HUES6 (cell line): Measurements from ENCODE around the gene TRIM21.
A peak's percentile ranks its signal among the peaks of the same experiment; 100 is the strongest.
"Not testable (repeated sequence)": the region's sequence is repeated elsewhere in the genome, so short reads cannot be mapped to it uniquely, and the experiment has no call there.

Experiments used
- H3K27ac ChIP-seq: 2 replicates; pipeline ENCODE4 v1.7.0; 2013; ENCODE audit warnings: low read depth, mild to moderate bottlenecking, low read length, inconsistent platforms
- H3K27me3 ChIP-seq: 2 replicates; pipeline ENCODE4 v1.6.1; 2013; ENCODE audit warnings: low read length; ENCODE audit not compliant: control insufficient read depth, insufficient read depth
- H3K36me3 ChIP-seq: 2 replicates; pipeline ENCODE4 v1.6.1; 2013; ENCODE audit warnings: low read length; ENCODE audit not compliant: control insufficient read depth, insufficient read depth
- H3K4me1 ChIP-seq: 2 replicates; pipeline ENCODE4 v1.6.1; 2013; ENCODE audit warnings: low read length; ENCODE audit not compliant: control insufficient read depth, insufficient read depth
- H3K4me3 ChIP-seq: 2 replicates; pipeline ENCODE4 v1.5.1; 2013; ENCODE audit warnings: low read depth, low read length
- H3K9ac ChIP-seq: one replicate; pipeline ENCODE4 v1.6.1; 2013; ENCODE audit warnings: mild to moderate bottlenecking, low read length
- H3K9me3 ChIP-seq: 2 replicates; pipeline ENCODE4 v1.6.1; 2013; ENCODE audit warnings: low read depth, low read length; ENCODE audit not compliant: control insufficient read depth, insufficient read depth

The TRIM21 gene

DNA sequence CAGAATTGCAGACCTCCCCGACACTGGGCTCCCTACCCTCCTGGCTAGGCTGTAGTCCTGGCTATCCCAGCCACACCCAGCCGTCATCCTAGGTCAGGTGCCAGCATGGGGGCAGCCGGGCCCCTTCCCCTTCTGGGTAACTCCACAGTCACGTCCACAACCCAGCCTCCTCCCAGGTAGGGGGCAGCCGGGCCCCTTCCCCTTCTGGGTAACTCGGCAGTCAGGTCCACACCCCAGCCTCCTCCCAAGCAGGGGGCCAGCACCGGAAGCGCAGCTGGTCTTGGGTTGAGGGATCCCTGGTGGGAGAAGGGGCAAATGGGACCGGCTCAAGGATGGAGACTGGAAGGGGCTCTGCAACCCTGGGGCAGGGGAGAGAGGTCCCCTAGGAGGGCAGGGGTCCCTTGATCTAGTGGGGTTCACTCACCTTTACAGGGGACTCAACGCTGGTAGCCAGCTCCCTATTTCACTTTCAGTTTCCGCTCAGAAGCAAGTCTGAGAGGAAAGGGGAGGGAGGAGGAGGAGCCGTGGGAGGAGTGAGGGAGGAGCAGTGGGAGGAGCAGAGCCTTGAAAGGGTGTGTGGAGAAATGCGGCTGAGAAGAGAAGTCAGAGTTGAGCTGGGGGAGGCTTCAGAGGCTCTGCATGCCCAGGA lies at the start of gene TRIM21:
Gene TRIM21 (minus strand): TSS at position 494 of the 649 bp plus-strand sequence. CDS start 3,293 bp downstream, outside the sequence.
- Histone ChIP-seq H3K4me3 (peak within 1 kb of the TSS; percentile 75), H3K27ac (no peak within 1 kb of the TSS)

DNA sequence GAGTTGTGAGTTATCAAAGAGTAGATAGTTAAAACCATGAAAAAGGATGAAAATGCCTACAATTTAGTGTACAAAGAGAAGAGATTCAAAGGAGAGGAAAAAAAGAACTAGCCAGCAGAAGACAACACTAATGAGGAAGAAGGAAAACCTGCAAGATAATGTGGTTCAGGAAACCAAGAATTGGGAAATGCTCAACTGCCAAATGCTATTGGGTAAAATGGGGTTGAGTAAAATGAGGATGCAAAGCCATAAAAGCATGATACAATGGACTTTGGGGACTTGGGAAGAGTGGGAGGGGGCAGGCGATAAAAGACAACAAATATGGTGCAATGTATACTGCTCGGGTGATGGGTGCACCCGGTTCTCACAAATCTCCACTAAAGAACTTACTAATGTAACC lies 48.0 kb upstream of the TRIM21 start:
- H3K9me3 ChIP-seq, result no peaks in the 10 kb centered on the region
- peaks cover 5% of the 10 kb centered on the region for H3K4me1 ChIP-seq
- H3K9ac ChIP-seq, result no peak overlapping the region
- H3K27me3 ChIP-seq, result no peaks in the 10 kb centered on the region
- no peaks in the 10 kb centered on the region for H3K36me3 ChIP-seq
- H3K4me3 ChIP-seq, result no peak overlapping the region
- no peak overlapping the region for H3K27ac ChIP-seq

More for the DNA sequence above, at the start of gene TRIM21:
- Histone ChIP-seq H3K9me3 (no peaks in the 10 kb centered on the region), H3K4me1 (no peaks in the 10 kb centered on the region), H3K27me3 (no peaks in the 10 kb centered on the region), H3K36me3 (peaks cover 21% of the 10 kb centered on the region), H3K9ac (peak within 1 kb of the TSS; percentile 64)

- no peaks in the 10 kb centered on the region for H3K4me1 ChIP-seq
- no peak overlapping the region for H3K4me3 ChIP-seq
- no peak overlapping the region for H3K9ac ChIP-seq
- H3K36me3 ChIP-seq, result no peaks in the 10 kb centered on the region
- no peak overlapping the region for H3K27ac ChIP-seq
- H3K27me3 ChIP-seq, result no peaks in the 10 kb centered on the region
- no peaks in the 10 kb centered on the region for H3K9me3 ChIP-seq
These were observed 42.9 kb upstream of the TRIM21 start for GRCh38 chr11:4436411-4436810.

GRCh38 chr11:4433856-4434255 lies 40.4 kb upstream of the TRIM21 start:
- H3K4me1 ChIP-seq, result no peaks in the 10 kb centered on the region
- H3K36me3 ChIP-seq, result no peaks in the 10 kb centered on the region
- no peaks in the 10 kb centered on the region for H3K9me3 ChIP-seq
- no peak overlapping the region for H3K27ac ChIP-seq
- no peak overlapping the region for H3K4me3 ChIP-seq
- no peaks in the 10 kb centered on the region for H3K27me3 ChIP-seq
- H3K9ac ChIP-seq, result no peak overlapping the region

DNA sequence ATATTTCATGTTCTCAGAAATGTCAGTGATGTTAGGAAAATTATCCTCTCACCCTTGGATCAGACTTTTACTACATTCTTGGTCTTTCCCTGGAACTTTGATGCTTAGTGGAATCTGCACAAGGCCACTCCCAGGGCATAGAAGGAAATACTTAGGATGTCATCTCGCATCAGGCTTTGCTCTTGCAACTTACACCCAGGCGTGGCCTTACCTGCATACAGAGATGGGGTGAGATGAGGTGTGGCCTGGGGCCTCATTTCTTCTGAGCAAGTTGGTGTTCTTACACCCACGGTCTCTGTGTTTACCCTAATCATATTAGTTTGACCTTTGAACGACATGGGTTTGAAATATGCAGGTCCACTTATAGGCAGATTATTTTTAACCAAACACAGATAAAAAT lies 36.5 kb upstream of the TRIM21 start:
- Histone ChIP-seq H3K4me1 (no peaks in the 10 kb centered on the region), H3K4me3 (no peak overlapping the region), H3K9ac (no peak overlapping the region), H3K27ac (no peak overlapping the region), H3K27me3 (no peaks in the 10 kb centered on the region), H3K36me3 (no peaks in the 10 kb centered on the region), H3K9me3 (no peaks in the 10 kb centered on the region)

DNA sequence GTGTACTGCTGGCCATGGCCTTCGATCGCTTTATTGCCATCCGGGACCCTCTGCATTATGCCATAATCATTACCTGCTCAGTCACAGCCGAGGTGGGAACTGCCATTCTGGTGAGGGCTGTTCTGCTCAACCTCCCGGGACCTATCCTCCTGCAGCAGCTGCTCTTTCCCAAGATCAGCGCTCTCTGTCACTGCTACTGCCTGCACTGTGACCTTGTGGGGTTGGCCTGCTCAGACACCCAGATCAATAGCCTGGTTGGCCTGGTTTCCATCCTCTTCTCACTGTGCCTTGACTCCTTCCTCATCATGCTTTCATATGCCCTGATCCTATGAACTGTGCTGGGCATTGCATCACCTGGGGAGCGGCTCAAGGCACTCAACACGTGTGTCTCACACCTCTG lies 24.9 kb upstream of the TRIM21 start:
- Histone ChIP-seq H3K9me3 (no peaks in the 10 kb centered on the region), H3K9ac (no peak overlapping the region), H3K4me3 (no peak overlapping the region), H3K27ac (no peak overlapping the region), H3K4me1 (no peaks in the 10 kb centered on the region), H3K27me3 (no peaks in the 10 kb centered on the region), H3K36me3 (no peaks in the 10 kb centered on the region)

DNA sequence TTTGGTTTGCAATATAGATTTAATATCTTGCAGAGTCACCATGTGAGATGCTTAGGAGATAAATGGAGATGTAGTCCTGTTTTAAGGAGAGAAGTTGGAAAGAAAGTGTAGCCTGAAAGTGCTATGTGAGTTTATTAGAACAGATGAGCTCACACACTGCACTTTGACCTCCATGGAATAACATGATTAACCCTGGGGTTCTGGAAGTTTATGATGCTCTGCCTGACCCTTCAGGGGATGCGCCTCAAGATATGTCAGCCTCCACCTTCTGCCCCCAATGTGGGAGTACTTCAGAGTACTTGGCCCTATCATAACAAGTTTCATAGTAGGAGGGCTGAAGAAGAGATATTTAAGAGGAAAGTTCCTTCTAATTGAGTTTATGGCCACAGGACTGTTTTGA lies 23.3 kb upstream of the TRIM21 start:
- Histone ChIP-seq H3K9me3 (no peaks in the 10 kb centered on the region), H3K9ac (no peak overlapping the region), H3K27ac (no peak overlapping the region), H3K4me1 (no peaks in the 10 kb centered on the region), H3K27me3 (no peaks in the 10 kb centered on the region), H3K4me3 (no peak overlapping the region), H3K36me3 (no peaks in the 10 kb centered on the region)

- H3K27ac ChIP-seq, result no peak overlapping the region
- H3K9me3 ChIP-seq, result no peaks in the 10 kb centered on the region
- no peak overlapping the region for H3K4me3 ChIP-seq
- no peak overlapping the region for H3K9ac ChIP-seq
- H3K36me3 ChIP-seq, result no peaks in the 10 kb centered on the region
- no peaks in the 10 kb centered on the region for H3K4me1 ChIP-seq
- H3K27me3 ChIP-seq, result no peaks in the 10 kb centered on the region
These were observed 22.8 kb upstream of the TRIM21 start for GRCh38 chr11:4416306-4416705.

DNA sequence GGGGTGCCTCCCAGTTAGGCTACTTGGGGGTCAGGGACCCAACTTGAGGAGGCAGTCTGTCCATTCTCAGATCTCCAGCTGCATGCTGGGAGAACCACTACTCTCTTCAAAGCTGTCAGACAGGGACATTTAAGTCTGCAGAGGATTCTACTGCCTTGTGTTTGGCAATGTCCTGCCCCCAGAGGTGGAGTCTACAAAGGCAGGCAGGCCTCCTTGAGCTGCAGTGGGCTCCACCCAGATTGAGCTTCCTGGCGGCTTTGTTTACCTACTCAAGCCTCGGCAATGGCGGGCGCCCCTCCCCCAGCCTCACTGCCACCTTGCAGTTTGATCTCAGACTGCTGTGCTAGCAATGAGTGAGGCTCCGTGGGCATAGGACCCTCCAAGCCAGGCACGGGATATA lies 12.7 kb upstream of the TRIM21 start:
- not testable (repeated sequence) for H3K4me3 ChIP-seq, H3K4me1 ChIP-seq, H3K27ac ChIP-seq, H3K27me3 ChIP-seq, H3K9me3 ChIP-seq, H3K9ac ChIP-seq, H3K36me3 ChIP-seq

- no peaks in the 10 kb centered on the region for H3K27me3 ChIP-seq
- no peaks in the 10 kb centered on the region for H3K4me1 ChIP-seq
- H3K9ac ChIP-seq, result no peak overlapping the region
- H3K27ac ChIP-seq, result no peak overlapping the region
- peaks cover 16% of the 10 kb centered on the region for H3K36me3 ChIP-seq
- H3K4me3 ChIP-seq, result peak overlapping the region; percentile 75
- no peaks in the 10 kb centered on the region for H3K9me3 ChIP-seq
These were observed 339 bp upstream of the TRIM21 start for GRCh38 chr11:4393858-4394223.

DNA sequence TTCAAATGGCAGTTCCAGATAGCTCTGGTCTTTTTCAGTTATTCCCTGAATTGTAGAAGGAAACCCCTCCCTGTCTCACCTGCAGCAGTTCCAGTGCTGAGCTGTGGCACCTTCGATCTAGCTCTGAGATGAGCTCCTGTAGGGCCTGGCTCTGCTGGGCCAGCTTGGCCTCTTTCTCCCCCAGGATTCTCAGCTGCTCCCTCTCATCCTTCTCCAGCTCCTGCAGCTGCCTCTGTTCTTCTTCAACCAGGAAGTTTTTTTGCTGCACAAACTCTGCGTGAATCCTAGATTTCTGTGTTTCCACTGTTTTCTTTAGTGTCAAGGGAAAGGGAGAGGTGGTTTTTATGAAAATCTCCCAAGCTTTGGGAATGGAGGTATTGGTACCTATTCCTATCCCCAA lies 5.3 kb downstream of the TRIM21 start:
- no peaks in the 10 kb centered on the region for H3K27me3 ChIP-seq
- no peak overlapping the region for H3K9ac ChIP-seq
- no peaks in the 10 kb centered on the region for H3K4me1 ChIP-seq
- no peak overlapping the region for H3K4me3 ChIP-seq
- peaks cover 50% of the 10 kb centered on the region for H3K36me3 ChIP-seq
- H3K27ac ChIP-seq, result no peak overlapping the region
- H3K9me3 ChIP-seq, result no peaks in the 10 kb centered on the region
